Spleen (tissue), 7 donors: ENCODE data around the gene CIAPIN1.

Experiments used
- POLR2AphosphoS5 ChIP-seq, 3 donors: sonication (generic); formaldehyde crosslinking; IDR thresholded peaks; one replicate each; pipeline ENCODE4 v1.5.1; 2017; ENCODE audit warnings: antibody characterized with exemption in 3 of 3
- TF ChIP-seq, protein P1 (sequence below), 11 experiments: fragments of 200-600 bp in 7 of 11; fragments of 450-650 bp in 4 of 11; sonication (generic) in 4 of 11; IDR thresholded peaks in 8 of 11; conservative IDR thresholded peaks in 3 of 11; 1 replicate in 7 of 11; 2 replicates in 4 of 11; pipeline versions ENCODE4 v1.4.0 to v1.8.0; 2016 to 2021; ENCODE audit warnings: antibody characterized with exemption in 11 of 11, inconsistent platforms in 4 of 11, mild to moderate bottlenecking in 1 of 11
- donor health status: DM: no; HTN: no; CAD: no; lungs with moderate emphysema.
- donor health status: DM: no; HTN: no; CAD: no.
- donor health status: DM: no; HTN: no; CAD: no.

DNA sequence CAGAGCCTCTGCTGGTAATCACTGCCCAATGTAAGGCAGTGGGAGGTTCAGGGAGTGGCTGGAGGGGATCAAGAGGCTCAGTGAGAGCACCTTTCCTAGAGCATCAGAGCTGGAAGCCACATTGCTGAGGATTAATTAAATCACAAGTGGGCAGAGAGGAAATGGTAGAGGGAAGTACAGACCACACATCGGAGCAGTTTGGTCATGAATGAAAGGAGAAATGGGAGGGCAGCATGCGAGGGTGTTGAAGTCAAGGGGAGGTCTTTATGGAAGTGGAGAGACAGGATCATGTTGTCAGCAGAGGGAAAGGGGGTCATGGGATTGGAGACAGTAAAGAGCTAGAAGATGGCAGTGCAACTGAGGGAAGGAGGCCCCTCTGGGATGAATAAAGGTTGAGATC is 40.3 kb downstream of the CIAPIN1 start:
- TF ChIP-seq POLR2AphosphoS5 (IDR thresholded peaks at IDR 0.05): no peak
- TF ChIP-seq, protein P1, sequence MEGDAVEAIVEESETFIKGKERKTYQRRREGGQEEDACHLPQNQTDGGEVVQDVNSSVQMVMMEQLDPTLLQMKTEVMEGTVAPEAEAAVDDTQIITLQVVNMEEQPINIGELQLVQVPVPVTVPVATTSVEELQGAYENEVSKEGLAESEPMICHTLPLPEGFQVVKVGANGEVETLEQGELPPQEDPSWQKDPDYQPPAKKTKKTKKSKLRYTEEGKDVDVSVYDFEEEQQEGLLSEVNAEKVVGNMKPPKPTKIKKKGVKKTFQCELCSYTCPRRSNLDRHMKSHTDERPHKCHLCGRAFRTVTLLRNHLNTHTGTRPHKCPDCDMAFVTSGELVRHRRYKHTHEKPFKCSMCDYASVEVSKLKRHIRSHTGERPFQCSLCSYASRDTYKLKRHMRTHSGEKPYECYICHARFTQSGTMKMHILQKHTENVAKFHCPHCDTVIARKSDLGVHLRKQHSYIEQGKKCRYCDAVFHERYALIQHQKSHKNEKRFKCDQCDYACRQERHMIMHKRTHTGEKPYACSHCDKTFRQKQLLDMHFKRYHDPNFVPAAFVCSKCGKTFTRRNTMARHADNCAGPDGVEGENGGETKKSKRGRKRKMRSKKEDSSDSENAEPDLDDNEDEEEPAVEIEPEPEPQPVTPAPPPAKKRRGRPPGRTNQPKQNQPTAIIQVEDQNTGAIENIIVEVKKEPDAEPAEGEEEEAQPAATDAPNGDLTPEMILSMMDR (IDR thresholded peaks at IDR 0.05 in 8 of 11, conservative IDR thresholded peaks at IDR 0.05 in 3 of 11): no peak
